ENCODE measurements around the gene IL25.
"Not testable (repeated sequence)": the region's sequence is repeated elsewhere in the genome, so short reads cannot be mapped to it uniquely, and the experiment has no call there.

IL25 gene

DNA sequence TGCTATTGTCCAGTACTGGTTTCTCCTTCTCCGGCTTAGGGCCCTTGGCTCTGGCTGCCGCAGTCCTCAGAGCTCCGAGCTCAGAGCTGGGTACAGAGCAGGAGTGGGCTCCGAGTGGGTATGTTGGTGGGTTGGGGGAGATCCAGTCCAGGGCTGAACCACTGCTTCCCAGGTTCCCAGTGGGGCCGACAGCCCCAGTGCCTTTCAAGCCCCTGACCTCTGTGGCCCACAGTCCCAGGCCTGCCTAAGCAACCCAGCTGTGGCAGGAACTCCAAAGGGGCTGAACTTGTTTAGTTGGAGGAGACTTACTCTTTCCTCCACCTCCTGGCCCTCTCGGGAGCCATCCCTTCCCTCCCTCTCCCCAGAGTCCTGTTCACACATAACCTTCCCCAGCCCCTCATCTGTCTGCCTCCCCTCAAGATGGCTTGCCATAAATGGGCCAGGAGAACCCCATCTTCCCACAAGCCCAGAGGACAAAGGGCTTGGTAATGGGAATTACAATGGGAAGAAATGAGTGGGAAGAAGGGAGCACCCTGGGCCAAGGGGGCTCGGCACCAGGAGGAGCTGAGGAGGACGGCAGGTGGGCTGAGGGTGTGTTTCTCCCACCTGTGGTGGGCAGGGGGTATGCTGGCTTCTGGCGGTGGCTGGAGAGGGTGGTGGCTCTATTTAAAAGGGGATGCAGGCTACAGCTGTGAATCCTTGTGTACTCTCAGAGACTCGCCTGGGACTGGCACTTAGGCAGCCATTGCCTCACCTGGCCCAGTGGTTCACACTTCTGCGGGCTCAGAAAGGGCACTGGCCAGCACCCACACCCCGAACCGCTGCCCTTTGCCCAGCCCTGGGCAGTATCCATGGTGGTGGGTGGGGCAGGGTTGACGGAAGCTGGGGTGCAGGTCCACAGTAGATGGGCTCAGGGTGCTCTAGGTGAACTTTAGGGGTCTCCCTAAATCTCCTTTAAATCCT lies 39.2 kb downstream of the IL25 start:
- no peak for DNase-seq

- DNase-seq: no peak
These were observed 41.1 kb downstream of the IL25 start for GRCh38 chr14:23413681-23414080.

DNA sequence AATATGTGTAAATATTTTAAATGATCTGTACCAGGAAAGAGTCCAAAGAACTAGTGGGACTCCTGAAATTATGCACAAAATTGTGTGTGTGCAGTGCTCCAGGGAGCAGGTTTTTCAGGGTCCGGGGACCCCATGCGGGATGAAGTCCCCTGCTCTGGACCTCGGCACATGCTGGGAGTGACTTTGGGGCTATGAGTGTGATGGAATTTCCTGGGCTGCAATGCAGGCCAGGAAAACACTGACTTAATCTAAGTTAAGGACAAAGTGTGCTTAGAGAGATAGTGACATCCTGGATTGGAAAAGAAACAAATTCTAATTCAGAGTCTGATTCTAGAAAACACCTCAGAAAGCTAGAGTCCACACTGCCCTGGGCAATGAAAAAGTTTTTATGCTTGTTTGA lies 41.6 kb downstream of the IL25 start:
- no peak for DNase-seq

DNA sequence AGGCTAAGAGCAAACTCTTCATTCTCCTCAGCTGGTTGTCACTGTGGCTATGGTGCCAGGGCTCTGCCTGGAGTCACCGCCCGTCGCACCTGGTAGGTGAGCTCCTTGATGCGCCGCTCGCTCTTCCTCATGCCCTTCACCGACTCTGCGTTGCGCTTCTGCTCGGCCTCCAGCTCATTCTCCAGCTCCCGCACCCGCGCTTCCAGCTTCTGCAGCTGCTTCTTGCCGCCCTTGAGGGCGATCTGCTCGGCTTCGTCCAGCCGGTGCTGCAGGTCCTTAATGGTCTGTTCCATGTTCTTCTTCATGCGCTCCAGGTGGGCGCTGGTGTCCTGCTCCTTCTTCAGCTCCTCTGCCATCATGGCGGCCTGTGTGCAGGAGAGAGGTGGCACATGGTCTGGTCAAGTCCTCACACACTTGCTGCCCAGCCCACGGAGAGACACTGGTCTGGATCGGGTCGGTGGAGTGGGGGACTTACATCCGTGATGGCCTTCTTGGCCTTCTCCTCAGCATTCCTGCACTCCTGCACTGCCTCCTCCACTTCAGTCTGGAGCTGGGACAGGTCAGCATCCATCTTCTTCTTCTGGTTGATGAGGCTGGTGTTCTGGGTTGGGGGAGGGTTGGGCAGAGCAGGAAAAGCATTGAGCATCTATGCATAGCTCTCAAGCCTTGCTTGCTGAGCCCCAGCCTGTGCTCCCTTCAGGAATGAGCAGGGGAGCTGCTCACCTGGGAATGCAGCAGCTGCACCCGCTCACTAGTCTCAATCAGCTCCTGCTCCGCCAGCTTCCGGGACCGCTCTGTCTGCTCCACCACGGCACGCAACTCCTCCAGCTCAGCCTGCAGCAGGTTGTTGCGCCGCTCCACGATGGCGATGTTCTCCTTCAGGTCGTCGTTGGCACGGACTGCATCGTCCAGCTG lies 42.6 kb downstream of the IL25 start:
- no peak for DNase-seq

DNA sequence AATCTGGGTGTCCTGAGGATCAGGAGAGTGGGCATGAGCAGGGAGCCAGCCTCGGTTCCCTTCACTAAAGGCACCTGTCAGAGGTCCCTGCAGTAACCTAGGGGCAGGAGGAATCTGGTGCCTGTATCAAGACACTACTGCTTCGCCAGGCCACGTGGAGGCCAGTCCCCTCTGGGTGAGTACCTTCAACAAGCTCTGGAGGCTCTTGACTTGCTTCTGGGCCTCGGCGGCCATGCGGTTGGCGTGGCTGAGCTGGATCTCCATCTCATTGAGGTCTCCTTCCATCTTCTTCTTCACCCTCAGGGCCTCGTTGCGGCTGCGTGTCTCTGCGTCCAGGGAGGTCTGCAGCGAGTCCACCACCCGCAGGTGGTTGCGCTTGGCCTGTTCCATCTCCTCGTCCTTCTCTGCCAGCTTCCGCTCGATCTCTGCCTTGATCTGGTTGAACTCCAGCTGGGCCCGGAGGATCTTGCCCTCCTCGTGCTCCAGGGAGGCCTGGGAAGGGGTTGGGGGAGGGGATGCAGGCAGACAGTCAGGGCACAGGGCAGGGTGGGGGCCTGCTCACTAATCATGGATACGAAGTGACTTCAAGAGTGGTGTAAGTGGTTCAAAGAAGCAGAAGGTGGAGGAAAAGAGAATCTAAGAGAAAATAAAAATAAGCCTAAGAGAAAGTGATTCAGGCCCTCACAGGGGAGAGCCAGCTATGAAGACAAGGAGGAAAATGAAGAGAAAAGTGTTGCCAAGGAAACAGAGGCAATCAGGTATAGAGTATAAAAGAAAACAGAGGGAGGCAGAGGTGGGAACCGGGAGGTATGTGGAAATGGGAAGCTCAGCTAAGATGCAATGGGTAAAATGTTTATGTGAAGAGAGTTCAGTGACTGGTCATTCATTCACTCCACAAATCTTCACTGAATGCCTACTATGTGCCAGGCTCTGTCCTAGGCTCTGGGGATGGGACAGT lies 43.5 kb downstream of the IL25 start:
- DNase-seq: no peak

DNA sequence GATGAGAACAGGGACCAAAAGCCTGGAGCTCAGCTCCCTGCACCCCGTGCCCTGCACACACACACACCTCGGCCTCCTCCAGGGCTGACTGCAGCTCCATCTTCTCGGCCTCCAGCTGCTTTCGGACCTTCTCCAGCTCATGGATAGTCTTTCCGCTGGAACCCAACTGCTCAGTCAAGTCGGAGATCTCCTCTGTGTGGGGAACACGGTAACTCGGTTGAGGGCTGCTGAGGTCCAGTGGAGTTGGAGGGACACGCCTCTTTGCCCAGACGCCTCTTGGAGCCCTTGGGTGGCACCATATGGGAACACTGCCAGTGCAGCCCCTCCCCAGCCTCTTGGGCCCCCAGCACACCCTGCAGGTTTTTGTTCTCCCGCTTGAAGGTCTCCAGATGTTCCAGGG lies 44.2 kb downstream of the IL25 start:
- DNase-seq: no peak

- not testable (repeated sequence) for DNase-seq
These were observed 44.7 kb downstream of the IL25 start for GRCh38 chr14:23417269-23417668.

GRCh38 chr14:23418021-23418420 lies 45.4 kb downstream of the IL25 start:
- no peak for DNase-seq

GRCh38 chr14:23419646-23420045 lies 47.0 kb downstream of the IL25 start:
- not testable (repeated sequence) for DNase-seq

- no peak for DNase-seq
These were observed 49.0 kb downstream of the IL25 start for GRCh38 chr14:23421594-23421993.

DNA sequence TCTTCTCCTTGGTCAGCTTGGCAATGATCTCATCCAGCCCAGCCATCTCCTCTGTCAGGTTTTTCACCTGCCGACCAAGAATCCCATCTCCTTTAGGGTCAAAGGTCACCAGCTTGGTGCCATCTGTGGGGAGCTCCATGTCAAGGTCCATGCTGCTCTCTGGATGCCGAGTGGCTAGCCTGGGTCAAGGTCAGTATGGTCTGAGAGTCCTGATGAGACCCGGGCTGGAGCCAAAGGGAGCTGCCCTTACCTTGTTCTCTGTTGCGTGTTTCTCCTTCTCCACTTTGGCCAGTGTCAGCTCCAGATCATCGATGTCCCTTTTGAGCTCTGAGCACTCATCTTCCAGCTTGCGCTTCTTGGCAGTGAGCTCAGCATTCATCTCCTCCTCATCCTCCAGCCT lies 51.0 kb downstream of the IL25 start:
- no peak for DNase-seq

- DNase-seq: no peak
These were observed 52.6 kb downstream of the IL25 start for GRCh38 chr14:23425169-23425568.

DNA sequence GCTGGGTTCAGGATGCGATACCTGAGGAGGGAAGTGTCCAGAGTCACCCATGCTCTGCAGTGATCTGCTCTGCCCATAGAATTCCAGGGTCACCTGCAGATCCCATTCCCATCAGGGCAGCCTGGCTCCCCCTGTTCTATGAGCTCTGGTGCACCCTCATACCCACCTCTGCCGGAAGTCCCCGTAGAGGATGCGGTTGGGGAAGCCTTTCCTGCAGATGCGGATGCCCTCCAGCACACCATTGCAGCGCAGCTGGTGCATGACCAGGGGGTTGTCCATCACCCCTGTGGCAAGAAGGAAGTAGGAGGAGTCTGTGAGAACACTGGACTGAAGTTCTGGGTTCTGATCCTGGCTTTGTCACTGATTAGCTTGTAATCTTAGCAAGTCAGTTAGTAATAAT lies 53.2 kb downstream of the IL25 start:
- not testable (repeated sequence) for DNase-seq
